Stomach smooth muscle (tissue), 2 donors: Measurements from ENCODE around the gene STRN3.

Experiments used
- H3K27ac ChIP-seq: one replicate; pipeline ENCODE4 v1.7.0; 2013; ENCODE audit warnings: mild to moderate bottlenecking, low read length, inconsistent platforms
- H3K27me3 ChIP-seq, 2 donors: one replicate each; pipeline ENCODE4 v1.7.0; 2013; ENCODE audit warnings: low read length in 2 of 2; ENCODE audit not compliant: insufficient read depth in 2 of 2, control insufficient read depth in 1 of 2
- H3K36me3 ChIP-seq, 2 donors: one replicate each; pipeline ENCODE4 v1.7.0; 2013; ENCODE audit warnings: low read length in 2 of 2; ENCODE audit not compliant: control insufficient read depth in 2 of 2, insufficient read depth in 2 of 2
- H3K4me1 ChIP-seq: one replicate; pipeline ENCODE4 v1.7.0; 2013; ENCODE audit warnings: low read length; ENCODE audit not compliant: control insufficient read depth, insufficient read depth
- H3K4me3 ChIP-seq, 2 donors: one replicate each; pipeline ENCODE4 v1.7.0; 2013; ENCODE audit warnings: low read length in 2 of 2
- H3K9ac ChIP-seq, 2 donors: one replicate each; pipeline ENCODE4 v1.7.0; 2013; ENCODE audit warnings: low read length in 2 of 2, mild to moderate bottlenecking in 1 of 2
- H3K9me3 ChIP-seq, 2 donors: one replicate each; pipeline ENCODE4 v1.7.0; 2013; ENCODE audit warnings: low read length in 2 of 2; ENCODE audit not compliant: control insufficient read depth in 2 of 2
- donor health status: healthy.
- donor health status: Pancreatic carcinoma.

The STRN3 gene

GRCh38 chr14:30848449-30849240 is 177.5 kb downstream of the STRN3 start:
- Histone ChIP-seq H3K4me1 (no peaks in the 10 kb centered on the region), H3K27me3 (no peaks in the 10 kb centered on the region), H3K36me3 (no peaks in the 10 kb centered on the region), H3K27ac (no peak overlapping the region), H3K9me3 (no peaks in the 10 kb centered on the region), H3K9ac (no peak overlapping the region), H3K4me3 (no peak overlapping the region)
